ENCODE measurements around the gene ZNF488. TPM values are rescaled to one million over a fixed set of nuclear protein-coding genes. Genes with fewer than 3 reads are reported as not detected.

Gene ZNF488
- total RNA-seq, 4 donors from 2014 or later = 4.1 to 23.5 (median 16.1) TPM

- Histone ChIP-seq H3K27ac (no peak overlapping the region), H3K4me1 (peaks cover 0 to 13% (median 0%) of the 10 kb centered on the region in 4 donors), H3K9me3 (no peaks in the 10 kb centered on the region), H3K4me3 (no peak overlapping the region), H3K27me3 (no peaks in the 10 kb centered on the region), H3K36me3 (no peaks in the 10 kb centered on the region)
- no peak for DNase-seq
- TF ChIP-seq CTCF (IDR thresholded peaks at IDR 0.05) (no peak), POLR2A (IDR thresholded peaks at IDR 0.05) (no peak)
These were observed 48.2 kb downstream of the ZNF488 start for GRCh38 chr10:47335906-47336305.

- no peak for DNase-seq
- Histone ChIP-seq H3K9me3 (no peaks in the 10 kb centered on the region), H3K4me1 (peaks cover 0 to 18% (median 0%) of the 10 kb centered on the region in 4 donors), H3K36me3 (no peaks in the 10 kb centered on the region), H3K27ac (no peak overlapping the region), H3K27me3 (no peaks in the 10 kb centered on the region), H3K4me3 (no peak overlapping the region)
- TF ChIP-seq POLR2A (IDR thresholded peaks at IDR 0.05) = no peak
- TF ChIP-seq CTCF (IDR thresholded peaks at IDR 0.05) = no peak
These were observed 49.4 kb downstream of the ZNF488 start for GRCh38 chr10:47334466-47335295.

- H3K4me3 ChIP-seq = no peak overlapping the region
- DNase-seq = no peak
- H3K36me3 ChIP-seq = no peaks in the 10 kb centered on the region
- H3K9me3 ChIP-seq = no peaks in the 10 kb centered on the region
- no peak overlapping the region for H3K27ac ChIP-seq
- TF ChIP-seq CTCF (IDR thresholded peaks at IDR 0.05) (no peak), POLR2A (IDR thresholded peaks at IDR 0.05) (no peak)
- peaks cover 0 to 20% (median 0%) of the 10 kb centered on the region in 4 donors for H3K4me1 ChIP-seq
- no peaks in the 10 kb centered on the region for H3K27me3 ChIP-seq
These were observed 50.6 kb downstream of the ZNF488 start for GRCh38 chr10:47333532-47333931.

GRCh38 chr10:47332946-47333345 is 51.1 kb downstream of the ZNF488 start:
- H3K9me3 ChIP-seq = no peaks in the 10 kb centered on the region
- no peak overlapping the region for H3K4me3 ChIP-seq
- TF ChIP-seq POLR2A (IDR thresholded peaks at IDR 0.05) = no peak
- no peak for TF ChIP-seq CTCF (IDR thresholded peaks at IDR 0.05)
- no peaks in the 10 kb centered on the region for H3K36me3 ChIP-seq
- peaks cover 0 to 20% (median 0%) of the 10 kb centered on the region in 4 donors for H3K4me1 ChIP-seq
- no peaks in the 10 kb centered on the region for H3K27me3 ChIP-seq
- no peak overlapping the region for H3K27ac ChIP-seq
- no peak for DNase-seq

GRCh38 chr10:47332371-47332770 is 51.7 kb downstream of the ZNF488 start:
- no peak for TF ChIP-seq POLR2A (IDR thresholded peaks at IDR 0.05)
- no peak for TF ChIP-seq CTCF (IDR thresholded peaks at IDR 0.05)

More at GRCh38 chr10:47332371-47332770, 51.7 kb downstream of the ZNF488 start:
- Histone ChIP-seq H3K9me3 (no peaks in the 10 kb centered on the region), H3K4me1 (peaks cover 0 to 20% (median 0%) of the 10 kb centered on the region in 4 donors), H3K27me3 (no peaks in the 10 kb centered on the region), H3K36me3 (no peaks in the 10 kb centered on the region), H3K4me3 (no peak overlapping the region), H3K27ac (no peak overlapping the region)
- no peak for DNase-seq

Data from Peyer's patch (tissue), 4 donors.